Sciatic nerve (tissue), 2 donors: ENCODE results near the gene SORT1. TPM values are rescaled to one million over a fixed set of nuclear protein-coding genes. Genes with fewer than 3 reads are reported as not detected.
A peak's percentile ranks its signal among the peaks of the same experiment; 100 is the strongest.

Source experiments
- ATAC-seq: fragments of 200-7000 bp; cut with Tn5 transposase; one replicate; pipeline ENCODE4 v1.9.1; 2020; ENCODE audit warnings: mild to moderate bottlenecking, moderate library complexity
- DNase-seq: peaks from one replicate; pipeline ENCODE4 v3.0.0-alpha.2; 2020; ENCODE audit warnings: low spot score
- intact Hi-C: fragments of 100-400 bp; cut with DNase I; formaldehyde crosslinking; loops from one replicate; pipeline ENCODE4 v1.14.2; 2022
- total RNA-seq: library from RNA; stranded (reverse); fragmentation: NEBNext Ultra II Directional; extraction: Animal tissue kit (Norgen Biotek cat#: 25700); gene quantifications from one replicate; pipeline ENCODE4 v1.2.1, GENCODE V29; 2021
- donor health status: DM: no; HTN: no; CAD: no.
- donor health status: DM: no; HTN: no; CAD: no.

The SORT1 gene
- total RNA-seq, 1 donor from 2014 or later: 111 TPM

- no peak for DNase-seq
- no peak for ATAC-seq
- intact Hi-C loops: no loop called here
Measured at GRCh38 chr1:109356915-109357314, 40.8 kb downstream of the SORT1 start.

GRCh38 chr1:109356505-109356904, 41.2 kb downstream of the SORT1 start:
- DNase-seq: no peak
- intact Hi-C loops: no loop called here
- no peak for ATAC-seq

GRCh38 chr1:109354929-109355328, 42.8 kb downstream of the SORT1 start:
- intact Hi-C loops: no loop called here

GRCh38 chr1:109351457-109351856, 46.3 kb downstream of the SORT1 start:
- intact Hi-C loops: no loop called here
- ATAC-seq: no peak
- no peak for DNase-seq

More at GRCh38 chr1:109354929-109355328, 42.8 kb downstream of the SORT1 start:
- DNase-seq (no peak), ATAC-seq (no peak)

- intact Hi-C loops: no loop called here
- no peak for ATAC-seq
- DNase-seq: no peak
Measured at GRCh38 chr1:109350655-109351054, 47.1 kb downstream of the SORT1 start.

- DNase-seq (no peak), ATAC-seq (no peak)
- intact Hi-C loops: no loop called here
Measured at GRCh38 chr1:109350182-109350581, 47.5 kb downstream of the SORT1 start.

- DNase-seq (no peak), ATAC-seq (no peak)
- intact Hi-C loops: no loop called here
Measured at GRCh38 chr1:109347511-109347910, 50.2 kb downstream of the SORT1 start.

- intact Hi-C loops: no loop called here
- no peak for DNase-seq
- no peak for ATAC-seq
Measured at GRCh38 chr1:109341944-109342930, 55.5 kb downstream of the SORT1 start.

GRCh38 chr1:109338608-109339007, 59.1 kb downstream of the SORT1 start:
- intact Hi-C loops: no loop called here
- ATAC-seq (no peak), DNase-seq (no peak)

- ATAC-seq (no peak), DNase-seq (no peak)
- intact Hi-C loops: no loop called here
Measured at GRCh38 chr1:109338091-109338490, 59.6 kb downstream of the SORT1 start.

- no peak for ATAC-seq
- intact Hi-C loops: no loop called here
- DNase-seq: no peak
Measured at GRCh38 chr1:109335091-109335490, 62.6 kb downstream of the SORT1 start.

GRCh38 chr1:109331113-109331512, 66.6 kb downstream of the SORT1 start:
- no peak for DNase-seq
- intact Hi-C loops: no loop called here
- ATAC-seq: no peak

- DNase-seq: no peak
- intact Hi-C loops: no loop called here
- peak; percentile 34 for ATAC-seq
Measured at GRCh38 chr1:109327285-109327684, 70.4 kb downstream of the SORT1 start.

- no peak for DNase-seq
- intact Hi-C loops: no loop called here
- ATAC-seq: no peak
Measured at GRCh38 chr1:109322974-109323373, 74.7 kb downstream of the SORT1 start.

GRCh38 chr1:109319114-109319513, 78.6 kb downstream of the SORT1 start:
- ATAC-seq (no peak), DNase-seq (no peak)
- intact Hi-C loops: no loop called here

- ATAC-seq (no peak), DNase-seq (no peak)
- intact Hi-C loops: no loop called here
Measured at GRCh38 chr1:109316506-109316905, 81.2 kb downstream of the SORT1 start.

GRCh38 chr1:109315288-109315687, 82.4 kb downstream of the SORT1 start:
- intact Hi-C loops: no loop called here
- no peak for ATAC-seq
- no peak for DNase-seq

GRCh38 chr1:109314795-109315194, 82.9 kb downstream of the SORT1 start:
- ATAC-seq (peak; percentile 61), DNase-seq (no peak)
- intact Hi-C loops: no loop called here

- intact Hi-C loops: no loop called here
Measured at GRCh38 chr1:109312978-109313775, 84.5 kb downstream of the SORT1 start.

GRCh38 chr1:109312246-109312645, 85.5 kb downstream of the SORT1 start:
- ATAC-seq (no peak), DNase-seq (no peak)
- intact Hi-C loops: no loop called here

More at GRCh38 chr1:109312978-109313775, 84.5 kb downstream of the SORT1 start:
- ATAC-seq: peak; percentile 29
- DNase-seq: no peak
